H9 (cell line): Measurements from ENCODE around the gene NIPSNAP3A. TPM values are rescaled to one million over a fixed set of nuclear protein-coding genes. Genes with fewer than 3 reads are reported as not detected.

ENCODE experiments used
- DNase-seq: peaks from one replicate; pipeline ENCODE4 v3.0.0-alpha.2; 2017
- H2AFZ ChIP-seq: one replicate; pipeline ENCODE4 v1.6.1; 2013; ENCODE audit warnings: mild to moderate bottlenecking, low read length, control low read depth, moderate library complexity
- H2AK5ac ChIP-seq: 2 replicates; pipeline ENCODE4 v1.6.1; 2013; ENCODE audit warnings: low read length, control low read depth, mixed read lengths; ENCODE audit not compliant: insufficient read length
- H2BK120ac ChIP-seq: one replicate; pipeline ENCODE4 v1.6.1; 2013; ENCODE audit warnings: low read depth, mild to moderate bottlenecking, low read length, control low read depth, inconsistent platforms; ENCODE audit not compliant: poor library complexity, severe bottlenecking
- H2BK12ac ChIP-seq: 2 replicates; pipeline ENCODE4 v1.6.1; 2013; ENCODE audit warnings: low read length, control low read depth, mixed read lengths, low read depth; ENCODE audit not compliant: insufficient read length
- H2BK15ac ChIP-seq: 2 replicates; pipeline ENCODE4 v1.6.1; 2013; ENCODE audit warnings: low read depth, low read length, control low read depth
- H2BK20ac ChIP-seq: one replicate; pipeline ENCODE4 v1.6.1; 2013; ENCODE audit warnings: low read depth, mild to moderate bottlenecking, low read length, control low read depth, inconsistent platforms; ENCODE audit not compliant: poor library complexity, severe bottlenecking
- H2BK5ac ChIP-seq: 2 replicates; pipeline ENCODE4 v1.6.1; 2013; ENCODE audit warnings: low read length, control low read depth, mixed read lengths; ENCODE audit not compliant: insufficient read length
- H3K14ac ChIP-seq: 2 replicates; pipeline ENCODE4 v1.6.1; 2013; ENCODE audit warnings: low read length, control low read depth; ENCODE audit not compliant: insufficient read depth
- H3K18ac ChIP-seq: 2 replicates; pipeline ENCODE4 v1.6.1; 2013; ENCODE audit warnings: low read depth, mild to moderate bottlenecking, mixed read lengths, low read length, control low read depth; ENCODE audit not compliant: insufficient read length
- H3K23ac ChIP-seq: 2 replicates; pipeline ENCODE4 v1.6.1; 2013; ENCODE audit warnings: low read length, control low read depth, mixed read lengths, low read depth; ENCODE audit not compliant: insufficient read length
- H3K23me2 ChIP-seq: 2 replicates; pipeline ENCODE4 v1.6.1; 2013; ENCODE audit warnings: low read depth, mild to moderate bottlenecking, mixed read lengths, low read length, control low read depth; ENCODE audit not compliant: insufficient read length, poor library complexity, severe bottlenecking
- H3K27ac ChIP-seq: 2 replicates; pipeline ENCODE4 v1.5.1; 2013; ENCODE audit warnings: low read length, control low read depth, mixed read lengths, low read depth; ENCODE audit not compliant: insufficient read length
- H3K27me3 ChIP-seq: 2 replicates; pipeline ENCODE4 v1.6.1; 2013; ENCODE audit warnings: low read length, control low read depth, inconsistent platforms; ENCODE audit not compliant: insufficient read depth
- H3K4ac ChIP-seq: 2 replicates; pipeline ENCODE4 v1.6.1; 2013; ENCODE audit warnings: low read depth, mild to moderate bottlenecking, control low read depth, inconsistent platforms, low read length, moderate library complexity
- H3K4me1 ChIP-seq: 2 replicates; pipeline ENCODE4 v1.6.1; 2013; ENCODE audit warnings: low read length, control low read depth, inconsistent platforms; ENCODE audit not compliant: insufficient read depth
- H3K4me2 ChIP-seq: 2 replicates; pipeline ENCODE4 v1.6.1; 2013; ENCODE audit warnings: low read length, control low read depth, mixed read lengths; ENCODE audit not compliant: insufficient read length, insufficient read depth
- H3K56ac ChIP-seq: 2 replicates; pipeline ENCODE4 v1.6.1; 2013; ENCODE audit warnings: low read depth, mild to moderate bottlenecking, mixed read lengths, low read length, control low read depth; ENCODE audit not compliant: insufficient read length
- H3K79me1 ChIP-seq: 2 replicates; pipeline ENCODE4 v1.6.1; 2013; ENCODE audit warnings: low read depth, mild to moderate bottlenecking, moderate library complexity, low read length, control low read depth, inconsistent platforms; ENCODE audit not compliant: insufficient read depth, poor library complexity, severe bottlenecking
- H3K79me2 ChIP-seq: 2 replicates; pipeline ENCODE4 v1.6.1; 2013; ENCODE audit warnings: low read length, control low read depth, inconsistent platforms; ENCODE audit not compliant: insufficient read depth
- H3K9ac ChIP-seq: 2 replicates; pipeline ENCODE4 v1.6.1; 2013; ENCODE audit warnings: low read length, control low read depth, mixed read lengths; ENCODE audit not compliant: insufficient read length; ENCODE audit errors: extremely low read depth
- H3K9me3 ChIP-seq: one replicate; pipeline ENCODE4 v1.6.1; 2013; ENCODE audit warnings: low read depth, low read length, inconsistent platforms; ENCODE audit not compliant: control insufficient read depth
- H3T11ph ChIP-seq: one replicate; pipeline ENCODE4 v1.6.1; 2013; ENCODE audit warnings: mild to moderate bottlenecking, low read length, control low read depth, inconsistent platforms
- H4K20me1 ChIP-seq: one replicate; pipeline ENCODE4 v1.6.1; 2013; ENCODE audit not compliant: control insufficient read depth, insufficient read length, insufficient read depth
- H4K5ac ChIP-seq: 2 replicates; pipeline ENCODE4 v1.6.1; 2013; ENCODE audit warnings: low read depth, mild to moderate bottlenecking, mixed read lengths, low read length, control low read depth; ENCODE audit not compliant: insufficient read length
- H4K8ac ChIP-seq: replicated peaks from 2 replicates; pipeline ENCODE4 v1.6.1; 2013; ENCODE audit warnings: low read length, control low read depth, mixed read lengths, low read depth; ENCODE audit not compliant: insufficient read length
- H4K91ac ChIP-seq: 2 replicates; pipeline ENCODE4 v1.6.1; 2013; ENCODE audit warnings: low read depth, mild to moderate bottlenecking, moderate library complexity, mixed read lengths, low read length, control low read depth; ENCODE audit not compliant: insufficient read length
- H3K27ac Mint-ChIP-seq, 3 experiments: 2 replicates in 2 of 3; 3 replicates in 1 of 3; pipeline ENCODE4 v1.8.0; 2020 to 2021; ENCODE audit warnings: mixed read lengths in 3 of 3, mild to moderate bottlenecking in 1 of 3, moderate library complexity in 1 of 3
- H3K27me3 Mint-ChIP-seq: 2 replicates; pipeline ENCODE4 v1.8.0; 2021; ENCODE audit warnings: low read depth, mild to moderate bottlenecking, moderate library complexity, mixed read lengths
- H3K36me3 Mint-ChIP-seq, 3 experiments: 2 replicates in 2 of 3; 3 replicates in 1 of 3; pipeline ENCODE4 v1.8.0; 2020 to 2021; ENCODE audit warnings: low read depth in 3 of 3, mixed read lengths in 3 of 3; ENCODE audit not compliant: insufficient read depth in 1 of 3
- H3K4me1 Mint-ChIP-seq, 2 experiments: 2 replicates each; pipeline ENCODE4 v1.8.0; 2020; ENCODE audit warnings: mixed read lengths in 2 of 2
- H3K4me3 Mint-ChIP-seq, 2 experiments: 2 replicates in 1 of 2; 3 replicates in 1 of 2; pipeline ENCODE4 v1.8.0; 2020 to 2021; ENCODE audit warnings: mild to moderate bottlenecking in 2 of 2, mixed read lengths in 2 of 2, moderate library complexity in 1 of 2
- H3K9me3 Mint-ChIP-seq, 2 experiments: 2 replicates in 1 of 2; 3 replicates in 1 of 2; pipeline ENCODE4 v1.8.0; 2020; ENCODE audit warnings: mild to moderate bottlenecking in 2 of 2, mixed read lengths in 2 of 2, moderate library complexity in 1 of 2
- CTCF ChIP-seq: fragments of 200-600 bp; sonication (generic); conservative IDR thresholded peaks from 3 replicates; pipeline ENCODE4 v1.8.0; 2021; ENCODE audit warnings: antibody characterized with exemption, mild to moderate bottlenecking
- WGBS: extraction: QIAGEN DNeasy Blood & Tissue Kit; methylation state at CpG from one replicate; pipeline ENCODE4 v1.1.7; 2013; ENCODE audit warnings: missing lambda C conversion rate, low lambda C conversion rate, mixed read lengths; ENCODE audit not compliant: insufficient read length; ENCODE audit errors: extremely low coverage; 5-methylcytosine and 5-hydroxymethylcytosine counted together
- total RNA-seq: library from RNA; stranded (reverse); gene quantifications from 2 replicates; pipeline ENCODE4 v1.2.1, GENCODE V29; 2021

Gene NIPSNAP3A
- total RNA-seq, 1 experiment from 2014 or later: 13.9 TPM

DNA sequence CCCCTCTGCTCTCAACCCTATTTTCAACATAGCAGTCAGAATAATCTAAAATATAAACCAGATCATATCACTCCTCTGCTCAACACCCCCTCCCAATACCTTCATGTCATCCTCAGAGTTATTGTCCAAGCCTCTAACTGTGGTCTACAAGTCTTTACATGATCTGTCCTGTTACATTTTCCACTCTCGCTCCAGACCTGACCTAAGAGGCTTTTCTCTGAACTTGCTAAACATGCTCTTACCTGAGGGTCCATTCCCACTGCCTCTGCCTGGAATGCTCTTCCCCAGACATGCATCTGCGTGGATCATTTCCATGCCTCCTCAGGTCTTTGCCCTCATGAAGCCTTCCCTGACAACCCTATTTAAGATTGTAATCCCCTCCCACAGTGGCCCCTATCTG is 28.5 kb downstream of the NIPSNAP3A start:
- no peaks in the 10 kb centered on the region for H3K79me1 ChIP-seq
- no peaks in the 10 kb centered on the region for H3K23me2 ChIP-seq
- no peak overlapping the region for H2BK5ac ChIP-seq
- H3K27me3 ChIP-seq: no peaks in the 10 kb centered on the region
- H3K27ac ChIP-seq: no peak overlapping the region
- no peak overlapping the region for H2AK5ac ChIP-seq
- no peak overlapping the region for H2BK12ac ChIP-seq
- H3K4ac ChIP-seq: no peak overlapping the region
- no peak overlapping the region for H2BK120ac ChIP-seq
- Mint-ChIP-seq H3K4me1 (no peaks in the 10 kb centered on the region), H3K27ac (no peak overlapping the region), H3K27me3 (no peaks in the 10 kb centered on the region; the same call in 1 of the 2 replicates), H3K9me3 (no peaks in the 10 kb centered on the region), H3K36me3 (no peaks in the 10 kb centered on the region), H3K4me3 (no peak overlapping the region)
- no peaks in the 10 kb centered on the region for H4K20me1 ChIP-seq
- no peak overlapping the region for H4K91ac ChIP-seq
- H3K18ac ChIP-seq: no peak overlapping the region
- H4K5ac ChIP-seq: no peak overlapping the region
- no peak overlapping the region for H3K4me2 ChIP-seq
- no peaks in the 10 kb centered on the region for H3K79me2 ChIP-seq
- no CpG with 5 or more reads among the region's 2 CpGs for WGBS
- DNase-seq: no peak
- no peak overlapping the region for H3K9ac ChIP-seq
- no peak overlapping the region for H3T11ph ChIP-seq
- H3K56ac ChIP-seq: no peak overlapping the region
- no peak for TF ChIP-seq CTCF
- H3K14ac ChIP-seq: no peak overlapping the region
- no peak overlapping the region for H2BK20ac ChIP-seq
- H3K4me1 ChIP-seq: no peaks in the 10 kb centered on the region
- no peak overlapping the region for H2AFZ ChIP-seq
- no peak overlapping the region for H4K8ac ChIP-seq
- no peaks in the 10 kb centered on the region for H3K9me3 ChIP-seq
- no peak overlapping the region for H2BK15ac ChIP-seq
- no peak overlapping the region for H3K23ac ChIP-seq
